ENCODE measurements around the gene AUTS2.

The AUTS2 gene

DNA sequence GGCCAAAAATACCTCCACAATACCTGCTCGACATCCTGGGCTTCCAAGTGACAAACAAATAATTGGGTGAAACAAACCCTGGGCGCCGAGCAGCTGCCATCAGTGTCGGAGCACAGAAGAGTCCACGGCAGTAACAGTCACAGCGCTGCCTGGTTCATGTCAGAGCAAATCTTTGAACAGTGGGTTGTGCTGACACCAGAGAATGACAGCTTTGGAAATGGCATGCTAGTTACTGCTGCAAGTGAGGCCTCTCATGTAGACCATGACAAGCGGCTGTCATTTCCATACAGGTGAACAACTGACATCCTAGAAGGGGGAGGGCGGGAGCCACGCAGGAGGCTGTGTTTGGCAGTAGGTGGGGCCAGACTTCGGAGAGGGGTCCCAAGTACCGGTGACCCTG is 1113.2 kb downstream of the AUTS2 start:
- H3K27me3 ChIP-seq (ENCODE audit: control insufficient read depth, insufficient read depth, low read length) = no peaks in the 10 kb centered on the region
- peaks cover 3% of the 10 kb centered on the region for H3K4me1 ChIP-seq (ENCODE audit: control insufficient read depth, insufficient read depth, low read length)
- no peaks in the 10 kb centered on the region for H3K36me3 ChIP-seq (ENCODE audit: control insufficient read depth, insufficient read depth, low read length)
- H3K4me3 ChIP-seq (ENCODE audit: low read length) = no peak overlapping the region
- no peak overlapping the region for H3K9ac ChIP-seq (ENCODE audit: low read length)
- H3K27ac ChIP-seq (ENCODE audit: low read depth, low read length) = no peak overlapping the region

- H3K27me3 ChIP-seq (ENCODE audit: control insufficient read depth, insufficient read depth, low read length) = no peaks in the 10 kb centered on the region
- H3K27ac ChIP-seq (ENCODE audit: low read depth, low read length) = no peak overlapping the region
Measured at GRCh38 chr7:70712942-70713341, 1114.7 kb downstream of the AUTS2 start.

GRCh38 chr7:70714506-70715038 is 1116.3 kb downstream of the AUTS2 start:
- Histone ChIP-seq H3K9ac (ENCODE audit: low read length) (no peak overlapping the region), H3K27me3 (ENCODE audit: control insufficient read depth, insufficient read depth, low read length) (no peaks in the 10 kb centered on the region), H3K36me3 (ENCODE audit: control insufficient read depth, insufficient read depth, low read length) (no peaks in the 10 kb centered on the region), H3K27ac (ENCODE audit: low read depth, low read length) (no peak overlapping the region), H3K4me1 (ENCODE audit: control insufficient read depth, insufficient read depth, low read length) (peaks cover 3% of the 10 kb centered on the region), H3K4me3 (ENCODE audit: low read length) (no peak overlapping the region)

More at GRCh38 chr7:70712942-70713341, 1114.7 kb downstream of the AUTS2 start:
- Histone ChIP-seq H3K9ac (ENCODE audit: low read length) (no peak overlapping the region), H3K36me3 (ENCODE audit: control insufficient read depth, insufficient read depth, low read length) (no peaks in the 10 kb centered on the region), H3K4me3 (ENCODE audit: low read length) (no peak overlapping the region), H3K4me1 (ENCODE audit: control insufficient read depth, insufficient read depth, low read length) (peaks cover 3% of the 10 kb centered on the region)

- no peaks in the 10 kb centered on the region for H3K27me3 ChIP-seq (ENCODE audit: control insufficient read depth, insufficient read depth, low read length)
- H3K4me3 ChIP-seq (ENCODE audit: low read length) = no peak overlapping the region
- H3K4me1 ChIP-seq (ENCODE audit: control insufficient read depth, insufficient read depth, low read length) = no peaks in the 10 kb centered on the region
- no peaks in the 10 kb centered on the region for H3K36me3 ChIP-seq (ENCODE audit: control insufficient read depth, insufficient read depth, low read length)
- H3K27ac ChIP-seq (ENCODE audit: low read depth, low read length) = no peak overlapping the region
- no peak overlapping the region for H3K9ac ChIP-seq (ENCODE audit: low read length)
Measured at GRCh38 chr7:70717553-70718329, 1119.5 kb downstream of the AUTS2 start.

DNA sequence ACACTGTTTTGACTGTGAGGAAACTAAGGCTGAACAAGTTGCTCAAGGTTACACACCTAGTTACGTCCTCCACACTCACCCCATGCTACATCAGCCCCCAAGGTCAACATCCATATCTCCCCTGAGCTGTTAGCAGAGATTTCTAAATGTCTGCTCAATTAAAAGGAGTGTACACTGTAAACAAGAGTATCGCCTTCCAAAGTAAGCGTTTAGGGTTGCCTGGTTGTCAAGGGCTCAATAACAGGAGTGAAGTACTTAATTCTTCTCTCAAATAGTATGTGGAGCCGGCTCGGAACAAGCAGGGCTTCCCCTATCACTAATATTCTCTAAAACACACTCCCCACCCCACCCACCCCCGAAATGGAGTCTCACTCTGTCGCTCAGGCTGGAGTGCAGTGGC is 1120.8 kb downstream of the AUTS2 start:
- H3K27me3 ChIP-seq (ENCODE audit: control insufficient read depth, insufficient read depth, low read length) = no peaks in the 10 kb centered on the region
- H3K36me3 ChIP-seq (ENCODE audit: control insufficient read depth, insufficient read depth, low read length) = no peaks in the 10 kb centered on the region
- no peak overlapping the region for H3K4me3 ChIP-seq (ENCODE audit: low read length)
- H3K27ac ChIP-seq (ENCODE audit: low read depth, low read length) = no peak overlapping the region
- H3K9ac ChIP-seq (ENCODE audit: low read length) = no peak overlapping the region
- H3K4me1 ChIP-seq (ENCODE audit: control insufficient read depth, insufficient read depth, low read length) = no peaks in the 10 kb centered on the region

- Histone ChIP-seq H3K27me3 (ENCODE audit: control insufficient read depth, insufficient read depth, low read length) (no peaks in the 10 kb centered on the region), H3K4me1 (ENCODE audit: control insufficient read depth, insufficient read depth, low read length) (no peaks in the 10 kb centered on the region), H3K9ac (ENCODE audit: low read length) (no peak overlapping the region), H3K4me3 (ENCODE audit: low read length) (no peak overlapping the region), H3K27ac (ENCODE audit: low read depth, low read length) (no peak overlapping the region), H3K36me3 (ENCODE audit: control insufficient read depth, insufficient read depth, low read length) (no peaks in the 10 kb centered on the region)
Measured at GRCh38 chr7:70720191-70720873, 1122.1 kb downstream of the AUTS2 start.

GRCh38 chr7:70721500-70721899 is 1123.2 kb downstream of the AUTS2 start:
- Histone ChIP-seq H3K4me3 (ENCODE audit: low read length) (no peak overlapping the region), H3K36me3 (ENCODE audit: control insufficient read depth, insufficient read depth, low read length) (no peaks in the 10 kb centered on the region), H3K27me3 (ENCODE audit: control insufficient read depth, insufficient read depth, low read length) (no peaks in the 10 kb centered on the region), H3K4me1 (ENCODE audit: control insufficient read depth, insufficient read depth, low read length) (no peaks in the 10 kb centered on the region), H3K27ac (ENCODE audit: low read depth, low read length) (no peak overlapping the region), H3K9ac (ENCODE audit: low read length) (no peak overlapping the region)

GRCh38 chr7:70723339-70723738 is 1125.1 kb downstream of the AUTS2 start:
- Histone ChIP-seq H3K4me3 (ENCODE audit: low read length) (no peak overlapping the region), H3K27me3 (ENCODE audit: control insufficient read depth, insufficient read depth, low read length) (no peaks in the 10 kb centered on the region), H3K27ac (ENCODE audit: low read depth, low read length) (no peak overlapping the region), H3K4me1 (ENCODE audit: control insufficient read depth, insufficient read depth, low read length) (no peaks in the 10 kb centered on the region), H3K36me3 (ENCODE audit: control insufficient read depth, insufficient read depth, low read length) (no peaks in the 10 kb centered on the region), H3K9ac (ENCODE audit: low read length) (no peak overlapping the region)

- Histone ChIP-seq H3K4me3 (ENCODE audit: low read length) (no peak overlapping the region), H3K36me3 (ENCODE audit: control insufficient read depth, insufficient read depth, low read length) (no peaks in the 10 kb centered on the region), H3K27me3 (ENCODE audit: control insufficient read depth, insufficient read depth, low read length) (no peaks in the 10 kb centered on the region), H3K4me1 (ENCODE audit: control insufficient read depth, insufficient read depth, low read length) (no peaks in the 10 kb centered on the region), H3K9ac (ENCODE audit: low read length) (no peak overlapping the region), H3K27ac (ENCODE audit: low read depth, low read length) (no peak overlapping the region)
Measured at GRCh38 chr7:70725448-70725847, 1127.2 kb downstream of the AUTS2 start.

DNA sequence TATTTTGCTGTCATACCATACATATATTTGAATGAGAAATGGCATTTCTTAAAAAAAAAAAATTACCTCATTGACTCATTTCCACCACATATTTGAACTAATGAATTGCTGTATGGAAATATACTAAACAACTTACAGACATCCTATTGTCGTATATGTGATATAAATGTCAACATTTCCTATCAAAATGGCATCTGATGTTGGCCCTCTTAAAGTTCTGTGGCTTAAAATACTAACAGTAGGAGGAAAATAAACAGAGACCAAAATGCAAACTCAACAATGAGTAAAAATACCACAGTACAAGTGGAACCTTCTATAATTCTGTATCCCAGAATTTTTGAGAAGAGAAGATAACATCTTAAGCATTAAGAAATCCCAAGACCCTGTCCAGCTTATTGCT is 1128.0 kb downstream of the AUTS2 start:
- H3K27me3 ChIP-seq (ENCODE audit: control insufficient read depth, insufficient read depth, low read length) = no peaks in the 10 kb centered on the region
- no peaks in the 10 kb centered on the region for H3K4me1 ChIP-seq (ENCODE audit: control insufficient read depth, insufficient read depth, low read length)
- H3K36me3 ChIP-seq (ENCODE audit: control insufficient read depth, insufficient read depth, low read length) = no peaks in the 10 kb centered on the region
- no peak overlapping the region for H3K9ac ChIP-seq (ENCODE audit: low read length)
- H3K27ac ChIP-seq (ENCODE audit: low read depth, low read length) = no peak overlapping the region
- H3K4me3 ChIP-seq (ENCODE audit: low read length) = no peak overlapping the region

DNA sequence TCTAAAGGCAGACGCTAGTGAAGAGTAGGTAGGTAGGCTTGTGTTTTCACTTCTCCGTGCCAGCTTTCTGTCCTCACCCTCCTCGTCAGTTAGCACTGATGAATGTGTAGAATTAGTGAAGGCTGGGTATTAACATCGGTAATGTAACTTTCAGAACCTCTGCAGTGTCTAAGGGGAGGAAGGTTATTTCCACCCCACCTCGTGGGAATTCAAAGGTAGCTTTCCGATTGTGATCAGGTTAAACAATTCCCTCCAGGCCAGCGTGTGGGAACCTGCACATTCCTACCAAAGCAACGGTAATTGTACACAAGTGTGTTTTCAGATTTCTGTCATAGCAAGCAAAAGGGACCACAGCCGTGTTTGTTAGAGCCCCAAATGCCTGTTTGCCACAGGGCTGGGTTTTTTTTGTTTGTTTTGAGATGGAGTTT is 1128.7 kb downstream of the AUTS2 start:
- Histone ChIP-seq H3K27me3 (ENCODE audit: control insufficient read depth, insufficient read depth, low read length) (no peaks in the 10 kb centered on the region), H3K27ac (ENCODE audit: low read depth, low read length) (no peak overlapping the region)

DNA sequence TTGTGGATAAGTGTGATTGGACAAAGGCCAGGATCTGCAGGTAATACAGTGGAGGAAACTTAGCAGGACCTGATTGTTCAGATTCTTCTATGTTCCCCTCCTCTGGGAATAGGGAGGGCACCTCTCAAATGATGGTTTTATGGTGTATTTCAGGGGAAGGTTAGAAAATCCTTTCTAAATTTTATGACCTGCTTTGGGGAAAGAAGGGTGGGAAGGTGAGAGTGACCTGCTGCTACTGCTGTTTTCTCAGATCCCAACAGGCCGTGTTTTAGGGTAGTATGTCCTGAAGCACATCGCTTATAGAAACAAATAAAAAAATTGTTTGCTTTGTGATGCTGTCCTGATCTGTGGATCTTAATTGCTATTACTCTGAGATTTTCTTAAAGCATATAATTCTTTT is 1129.6 kb downstream of the AUTS2 start:
- Histone ChIP-seq H3K36me3 (ENCODE audit: control insufficient read depth, insufficient read depth, low read length) (no peaks in the 10 kb centered on the region), H3K9ac (ENCODE audit: low read length) (no peak overlapping the region), H3K4me3 (ENCODE audit: low read length) (no peak overlapping the region), H3K4me1 (ENCODE audit: control insufficient read depth, insufficient read depth, low read length) (no peaks in the 10 kb centered on the region), H3K27me3 (ENCODE audit: control insufficient read depth, insufficient read depth, low read length) (no peaks in the 10 kb centered on the region), H3K27ac (ENCODE audit: low read depth, low read length) (no peak overlapping the region)

More for the DNA sequence above, 1128.7 kb downstream of the AUTS2 start:
- no peaks in the 10 kb centered on the region for H3K36me3 ChIP-seq (ENCODE audit: control insufficient read depth, insufficient read depth, low read length)
- no peaks in the 10 kb centered on the region for H3K4me1 ChIP-seq (ENCODE audit: control insufficient read depth, insufficient read depth, low read length)
- H3K4me3 ChIP-seq (ENCODE audit: low read length) = no peak overlapping the region
- no peak overlapping the region for H3K9ac ChIP-seq (ENCODE audit: low read length)

Measured in rectal smooth muscle tissue (tissue), 1 donor.